Activated CD4-positive, alpha-beta memory T cell treated with anti-CD3 and anti-CD28 coated beads for 36 hours (primary cell): ENCODE measurements around the gene ANKRD10. TPM values are rescaled to one million over a fixed set of nuclear protein-coding genes. Genes with fewer than 3 reads are reported as not detected.

Experiments used
- CTCF ChIA-PET: fragments of 350-600 bp; sonication (Branson Sonifier 250); formaldehyde crosslinking; loops from one replicate; lab custom pipeline; 2021; ENCODE audit warnings: antibody characterized with exemption, inconsistent platforms; lab: Charles Lee
- POLR2A ChIA-PET: fragments of 350-600 bp; sonication (Branson Sonifier 250); formaldehyde crosslinking; loops from one replicate; lab custom pipeline; 2021; ENCODE audit warnings: antibody characterized with exemption; lab: Charles Lee
- DNase-seq: peaks from one replicate; pipeline ENCODE4 v3.0.0-alpha.2; 2020
- H3K27ac Mint-ChIP-seq: one replicate; pipeline ENCODE4 v1.8.0; 2021; ENCODE audit warnings: mixed read lengths
- H3K27me3 Mint-ChIP-seq: one replicate; pipeline ENCODE4 v1.8.0; 2021; ENCODE audit warnings: mixed read lengths
- H3K36me3 Mint-ChIP-seq: one replicate; pipeline ENCODE4 v1.8.0; 2021; ENCODE audit warnings: mixed read lengths
- H3K4me1 Mint-ChIP-seq: one replicate; pipeline ENCODE4 v1.8.0; 2021; ENCODE audit warnings: low read depth, mixed read lengths
- H3K4me3 Mint-ChIP-seq: one replicate; pipeline ENCODE4 v1.8.0; 2021; ENCODE audit warnings: mild to moderate bottlenecking, mixed read lengths
- H3K9me3 Mint-ChIP-seq: one replicate; pipeline ENCODE4 v1.8.0; 2021; ENCODE audit warnings: mixed read lengths
- intact Hi-C: fragments of 100-400 bp; cut with micrococcal nuclease; formaldehyde crosslinking; loops from one replicate; pipeline ENCODE4 v1.15.1; 2023
- total RNA-seq, 2 experiments: library from RNA; stranded (reverse); gene quantifications; one replicate each; pipeline ENCODE4 v1.2.3, GENCODE V29; 2021

The ANKRD10 gene
- total RNA-seq, 2 experiments from 2014 or later: 83.9 to 97.8 TPM

DNA sequence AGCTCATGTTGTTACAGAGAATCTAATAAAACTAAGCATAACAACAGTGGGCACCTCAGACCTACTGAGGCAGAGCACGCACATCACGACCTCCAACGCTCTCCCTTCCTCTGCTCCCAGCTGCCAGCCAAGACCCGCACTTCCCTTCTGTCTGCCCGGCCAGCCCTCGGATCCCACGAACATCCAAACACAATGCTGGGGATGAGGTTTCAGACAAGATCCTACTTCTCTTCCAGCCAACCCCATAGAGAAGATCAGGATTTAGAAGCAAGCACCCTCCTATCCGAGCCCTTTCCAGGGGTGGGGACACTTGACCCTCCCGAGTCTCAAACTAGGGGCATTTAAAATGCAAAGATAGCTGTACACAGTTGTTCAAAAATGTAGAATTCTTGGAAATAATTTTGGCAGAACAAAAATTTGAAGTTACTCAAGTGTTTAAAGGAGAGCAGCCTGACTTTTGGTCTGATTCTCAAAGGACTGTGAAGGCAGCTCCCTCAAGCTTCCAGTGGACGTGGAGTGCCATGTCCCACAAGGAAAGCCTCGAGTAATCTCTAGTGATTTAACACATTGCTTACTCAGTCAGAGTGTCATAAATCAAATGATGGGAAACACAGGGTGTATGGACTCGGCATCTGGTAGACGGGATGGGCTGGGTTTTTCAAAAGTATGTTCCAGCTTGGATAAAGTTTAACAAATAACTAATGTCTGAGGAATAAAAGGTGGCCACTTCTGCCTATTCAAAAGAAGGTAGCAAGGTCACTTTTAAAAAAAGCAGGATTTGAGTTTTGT is 32.8 kb downstream of the ANKRD10 start:
- H3K4me1 Mint-ChIP-seq: peaks cover 7% of the 10 kb centered on the region
- no peak overlapping the region for H3K4me3 Mint-ChIP-seq
- H3K36me3 Mint-ChIP-seq: peaks cover 2% of the 10 kb centered on the region
- CTCF ChIA-PET: interaction anchor here (1.1 to 1.8 kb wide), 2 partner anchors 33 to 186 kb away, joined by 3 to 5 read pairs; partner anchors contain the start of gene ANKRD10
- POLR2A ChIA-PET: interaction anchor here (1.1 kb wide), 1 partner anchor 14 kb away, joined by 4 read pairs; no protein-coding TSS in a partner anchor
- no peaks in the 10 kb centered on the region for H3K27me3 Mint-ChIP-seq
- H3K27ac Mint-ChIP-seq: no peak overlapping the region
- H3K9me3 Mint-ChIP-seq: no peaks in the 10 kb centered on the region
- intact Hi-C loops: no loop called here
- DNase-seq: no peak

DNA sequence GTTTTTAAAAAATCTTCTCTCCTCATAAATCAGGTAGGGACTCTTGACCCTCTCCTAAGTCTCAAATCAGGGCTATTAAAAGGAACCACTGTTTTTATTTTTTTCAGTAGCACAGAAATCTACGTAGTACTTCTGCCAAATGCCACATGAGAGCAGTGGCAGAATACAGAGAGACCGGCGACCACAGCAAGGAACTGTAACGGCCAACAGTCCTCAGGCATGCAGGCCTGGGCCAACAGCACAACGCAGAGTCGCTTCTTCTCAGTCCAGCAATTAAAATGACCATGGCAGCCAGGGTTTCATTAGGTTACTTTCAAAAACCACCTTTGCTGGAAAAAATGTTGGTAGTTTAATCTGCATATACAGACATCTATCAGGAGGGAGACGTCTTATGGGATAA is 34.2 kb downstream of the ANKRD10 start:
- H3K4me3 Mint-ChIP-seq: no peak overlapping the region
- peaks cover 2% of the 10 kb centered on the region for H3K36me3 Mint-ChIP-seq
- CTCF ChIA-PET: no interaction called here
- peaks cover 7% of the 10 kb centered on the region for H3K4me1 Mint-ChIP-seq
- intact Hi-C loops: no loop called here
- no peaks in the 10 kb centered on the region for H3K27me3 Mint-ChIP-seq
- POLR2A ChIA-PET: no interaction called here
- DNase-seq: no peak
- no peaks in the 10 kb centered on the region for H3K9me3 Mint-ChIP-seq
- no peak overlapping the region for H3K27ac Mint-ChIP-seq

DNA sequence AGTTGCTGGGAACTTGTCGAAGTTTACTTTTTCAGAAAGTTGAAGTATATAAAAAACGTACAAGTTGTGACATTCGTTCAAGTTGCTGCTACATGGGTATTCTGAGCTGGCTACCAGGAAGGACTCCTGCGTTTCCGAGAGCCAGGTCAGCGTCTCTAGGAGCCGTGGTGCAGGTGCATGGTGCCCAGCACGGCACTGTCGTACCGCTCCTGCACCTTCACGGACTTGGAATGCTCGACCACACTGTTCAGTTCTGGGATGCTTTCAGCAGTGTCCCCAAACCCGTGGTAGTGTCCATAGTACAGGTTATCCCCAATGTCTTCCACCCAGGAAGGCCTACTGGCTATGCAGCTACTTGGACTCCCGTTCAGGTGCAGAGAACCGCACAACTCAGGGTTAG is 35.4 kb downstream of the ANKRD10 start:
- POLR2A ChIA-PET: no interaction called here
- H3K27ac Mint-ChIP-seq: no peak overlapping the region
- no peak for DNase-seq

DNA sequence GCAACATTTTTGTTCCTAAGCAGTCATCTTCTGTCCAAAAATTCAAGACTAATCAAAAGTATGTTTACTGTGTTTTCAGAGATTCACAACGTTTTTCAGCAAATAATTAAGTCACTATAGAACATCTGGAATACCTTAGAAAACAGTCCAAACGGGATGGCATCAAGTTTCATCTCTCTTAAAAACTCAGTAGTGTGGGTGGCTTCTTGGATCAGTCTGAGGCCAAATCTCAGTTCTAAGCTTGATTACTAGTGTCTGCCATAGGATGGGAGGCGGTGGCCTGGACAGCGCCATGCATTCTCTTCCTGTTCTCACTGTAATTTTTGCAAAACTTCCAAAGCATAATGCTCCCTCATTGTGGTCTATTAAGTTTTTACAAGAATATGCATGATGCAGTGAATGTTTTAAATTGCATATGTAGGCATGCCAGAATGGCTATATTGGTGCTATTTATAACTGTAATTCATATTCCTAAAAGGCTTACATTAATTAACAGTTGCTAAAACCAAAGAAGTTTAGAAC is 37.1 kb downstream of the ANKRD10 start:
- ChIA-PET POLR2A (no interaction called here), CTCF (no interaction called here)
- Mint-ChIP-seq H3K4me3 (no peak overlapping the region), H3K4me1 (peaks cover 6% of the 10 kb centered on the region), H3K27me3 (peaks cover 3% of the 10 kb centered on the region), H3K9me3 (no peaks in the 10 kb centered on the region), H3K36me3 (peaks cover 2% of the 10 kb centered on the region), H3K27ac (no peak overlapping the region)
- intact Hi-C loops: no loop called here
- no peak for DNase-seq

More for the DNA sequence above, 35.4 kb downstream of the ANKRD10 start:
- Mint-ChIP-seq H3K9me3 (no peaks in the 10 kb centered on the region), H3K27me3 (no peaks in the 10 kb centered on the region), H3K4me1 (peaks cover 10% of the 10 kb centered on the region), H3K4me3 (no peak overlapping the region), H3K36me3 (peaks cover 2% of the 10 kb centered on the region)
- intact Hi-C loops: no loop called here
- CTCF ChIA-PET: no interaction called here

DNA sequence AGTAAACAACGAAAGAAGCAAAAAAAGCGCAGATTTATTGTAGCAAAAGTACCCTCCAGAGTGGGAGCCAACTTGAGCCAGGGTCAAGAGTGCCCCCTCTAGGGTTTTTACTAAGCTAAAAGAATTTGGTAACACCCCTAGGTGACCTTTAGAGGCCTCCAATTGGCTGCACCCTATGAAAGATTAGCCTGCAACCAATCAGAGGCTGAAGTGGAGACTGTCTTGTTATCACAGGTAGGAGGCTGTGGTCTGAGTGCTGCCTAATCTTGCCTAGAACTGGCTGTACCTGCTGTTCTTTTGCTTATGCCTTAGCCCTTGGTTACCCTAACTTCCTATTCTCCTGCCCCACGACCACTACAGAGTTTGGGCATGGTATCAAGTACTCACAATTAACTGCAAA is 38.3 kb downstream of the ANKRD10 start:
- H3K4me3 Mint-ChIP-seq: no peak overlapping the region
- POLR2A ChIA-PET: no interaction called here
- DNase-seq: no peak
- H3K4me1 Mint-ChIP-seq: peaks cover 6% of the 10 kb centered on the region
- peaks cover 2% of the 10 kb centered on the region for H3K36me3 Mint-ChIP-seq
- peaks cover 3% of the 10 kb centered on the region for H3K27me3 Mint-ChIP-seq
- H3K27ac Mint-ChIP-seq: no peak overlapping the region
- CTCF ChIA-PET: no interaction called here
- H3K9me3 Mint-ChIP-seq: no peaks in the 10 kb centered on the region
- intact Hi-C loops: no loop called here

DNA sequence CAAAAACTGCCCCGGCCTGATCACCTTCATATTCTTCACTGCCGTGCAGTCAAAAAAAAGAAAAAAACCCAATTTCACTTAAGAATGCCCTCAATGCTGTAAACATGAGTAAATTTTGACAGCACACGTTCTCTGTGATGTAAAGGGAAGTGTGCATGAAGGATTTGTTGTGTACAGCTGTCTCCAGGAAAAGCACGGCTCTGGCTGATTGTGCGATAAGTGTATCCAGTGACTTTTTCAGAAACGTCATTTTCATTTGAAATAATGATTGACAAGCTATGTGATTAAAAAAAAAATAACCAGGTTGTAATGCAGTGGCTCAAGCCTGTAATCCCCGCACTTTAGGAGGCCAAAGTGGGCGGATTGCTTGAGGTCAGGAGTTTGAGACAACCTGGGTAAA is 39.6 kb downstream of the ANKRD10 start:
- ChIA-PET POLR2A (no interaction called here), CTCF (interaction anchor here (0.9 kb wide), 1 partner anchor 40 kb away, joined by 4 read pairs; the partner anchor contains the start of gene ANKRD10)
- Mint-ChIP-seq H3K27me3 (peaks cover 16% of the 10 kb centered on the region), H3K9me3 (no peaks in the 10 kb centered on the region), H3K36me3 (peaks cover 2% of the 10 kb centered on the region), H3K27ac (no peak overlapping the region), H3K4me3 (peak overlapping the region; percentile 44), H3K4me1 (peaks cover 9% of the 10 kb centered on the region)
- intact Hi-C loops: no loop called here
- DNase-seq: no peak

DNA sequence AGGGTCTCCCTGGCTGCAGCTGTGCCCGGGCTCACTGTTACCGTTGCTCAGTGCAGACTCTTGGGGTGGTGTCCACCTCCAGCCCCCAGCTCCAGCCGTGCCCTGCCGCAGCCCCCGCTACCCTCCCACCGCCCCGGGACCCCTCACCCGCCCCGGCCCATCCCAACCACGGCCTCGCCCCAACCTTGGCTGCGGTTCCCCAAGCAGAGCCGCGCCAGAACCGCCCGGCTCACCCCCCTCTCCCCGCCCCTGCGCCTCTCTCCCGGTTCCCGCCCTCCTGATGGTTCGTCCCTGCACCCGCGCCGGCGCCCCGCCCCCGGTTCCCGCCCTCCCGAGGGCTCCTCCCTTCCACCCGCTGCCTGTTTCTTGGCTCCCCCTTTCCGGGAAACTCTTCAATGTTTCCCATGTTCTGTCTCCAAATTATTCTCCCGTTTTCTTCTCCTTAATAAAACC is 40.3 kb downstream of the ANKRD10 start:
- Mint-ChIP-seq H3K27me3 (peaks cover 22% of the 10 kb centered on the region), H3K27ac (no peak overlapping the region), H3K9me3 (no peaks in the 10 kb centered on the region), H3K4me3 (peak overlapping the region; percentile 44), H3K4me1 (peaks cover 16% of the 10 kb centered on the region), H3K36me3 (no peaks in the 10 kb centered on the region)
- POLR2A ChIA-PET: no interaction called here
- DNase-seq: peak; percentile 74
- CTCF ChIA-PET: no interaction called here
- intact Hi-C loops: no loop called here

DNA sequence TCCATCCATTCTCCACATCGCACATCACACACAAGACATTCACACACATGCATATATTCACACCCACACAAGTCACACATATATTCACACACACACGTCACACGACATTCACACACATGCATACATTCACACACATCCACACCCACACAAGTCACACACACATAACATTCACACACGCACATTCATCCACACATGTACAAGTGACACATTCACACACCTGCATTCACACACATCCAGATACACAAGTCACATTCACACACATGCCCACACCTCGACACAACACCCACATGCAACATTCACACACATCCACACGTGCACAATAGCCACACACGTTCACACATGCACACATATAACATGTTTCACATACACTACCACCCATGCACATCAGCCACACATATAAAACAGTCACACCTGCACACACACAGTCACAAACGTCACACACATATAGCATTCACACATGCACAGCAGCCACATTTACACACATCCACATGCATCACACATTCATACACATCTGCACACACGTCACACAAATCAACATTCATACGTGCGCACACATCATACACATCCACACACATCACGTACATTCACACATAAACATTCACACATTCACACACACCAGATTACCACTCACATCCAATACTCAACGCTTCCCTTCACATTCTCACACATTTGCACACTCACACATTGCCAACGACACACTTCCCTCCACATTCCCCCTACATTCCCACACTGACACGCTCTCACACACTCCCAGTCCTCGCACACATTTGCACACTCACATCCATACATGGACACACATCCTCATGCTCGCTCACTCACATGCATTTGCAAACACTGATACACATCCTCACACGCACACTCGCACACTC is 41.0 kb downstream of the ANKRD10 start:
- no peak for DNase-seq
- POLR2A ChIA-PET: no interaction called here
- peaks cover 17% of the 10 kb centered on the region for H3K4me1 Mint-ChIP-seq

DNA sequence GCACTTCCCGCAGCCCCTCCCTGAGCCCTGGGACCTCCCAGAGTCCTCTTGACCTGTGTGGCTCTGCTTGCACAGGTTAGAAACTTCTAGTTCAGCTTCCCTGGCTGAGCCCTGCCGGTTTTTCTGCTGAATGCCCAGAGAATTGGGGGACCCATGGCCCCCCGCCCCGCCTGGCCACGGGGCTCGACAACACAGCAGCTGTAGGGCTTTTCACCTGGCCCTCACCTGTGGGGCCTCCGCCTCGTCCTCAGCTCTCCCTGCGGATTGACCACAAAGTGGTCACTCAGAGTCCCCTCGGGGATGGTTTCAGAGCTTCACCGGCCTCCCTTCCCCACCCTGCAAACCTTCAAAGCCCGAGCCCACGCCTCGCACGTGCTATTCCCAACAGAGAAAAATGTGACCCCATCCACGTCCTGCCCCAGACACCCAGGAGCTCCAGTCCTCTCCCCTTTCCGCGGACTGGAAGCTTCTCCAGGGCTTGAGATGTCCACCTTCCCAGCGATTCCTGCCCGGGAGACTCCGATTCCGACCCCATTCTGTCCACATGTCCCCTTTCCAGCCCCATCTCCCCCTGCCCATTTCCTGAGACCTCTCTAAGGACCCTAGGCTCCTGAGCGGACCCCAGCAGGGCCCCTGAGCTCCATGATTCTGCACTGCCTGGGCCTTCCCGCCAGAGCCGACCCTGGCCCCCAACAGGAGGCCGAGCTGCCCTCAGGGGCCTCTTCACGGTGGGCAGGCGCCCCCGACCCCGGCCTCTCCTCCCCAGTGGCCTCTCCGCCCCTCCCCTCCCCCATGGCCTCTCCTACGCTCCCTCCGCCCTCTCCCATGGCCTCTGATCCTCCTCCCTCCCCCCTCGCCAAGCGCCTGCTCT is 41.9 kb downstream of the ANKRD10 start:
- Mint-ChIP-seq H3K27me3 (peaks cover 31% of the 10 kb centered on the region), H3K4me3 (no peak overlapping the region), H3K27ac (no peak overlapping the region), H3K9me3 (no peaks in the 10 kb centered on the region), H3K36me3 (no peaks in the 10 kb centered on the region), H3K4me1 (peaks cover 17% of the 10 kb centered on the region)
- intact Hi-C loops: no loop called here
- DNase-seq: no peak
- CTCF ChIA-PET: no interaction called here
- POLR2A ChIA-PET: no interaction called here

More for the DNA sequence above, 41.0 kb downstream of the ANKRD10 start:
- CTCF ChIA-PET: no interaction called here
- H3K9me3 Mint-ChIP-seq: no peaks in the 10 kb centered on the region
- H3K27me3 Mint-ChIP-seq: peaks cover 27% of the 10 kb centered on the region
- H3K27ac Mint-ChIP-seq: no peak overlapping the region
- H3K36me3 Mint-ChIP-seq: no peaks in the 10 kb centered on the region
- intact Hi-C loops: no loop called here
- H3K4me3 Mint-ChIP-seq: no peak overlapping the region

DNA sequence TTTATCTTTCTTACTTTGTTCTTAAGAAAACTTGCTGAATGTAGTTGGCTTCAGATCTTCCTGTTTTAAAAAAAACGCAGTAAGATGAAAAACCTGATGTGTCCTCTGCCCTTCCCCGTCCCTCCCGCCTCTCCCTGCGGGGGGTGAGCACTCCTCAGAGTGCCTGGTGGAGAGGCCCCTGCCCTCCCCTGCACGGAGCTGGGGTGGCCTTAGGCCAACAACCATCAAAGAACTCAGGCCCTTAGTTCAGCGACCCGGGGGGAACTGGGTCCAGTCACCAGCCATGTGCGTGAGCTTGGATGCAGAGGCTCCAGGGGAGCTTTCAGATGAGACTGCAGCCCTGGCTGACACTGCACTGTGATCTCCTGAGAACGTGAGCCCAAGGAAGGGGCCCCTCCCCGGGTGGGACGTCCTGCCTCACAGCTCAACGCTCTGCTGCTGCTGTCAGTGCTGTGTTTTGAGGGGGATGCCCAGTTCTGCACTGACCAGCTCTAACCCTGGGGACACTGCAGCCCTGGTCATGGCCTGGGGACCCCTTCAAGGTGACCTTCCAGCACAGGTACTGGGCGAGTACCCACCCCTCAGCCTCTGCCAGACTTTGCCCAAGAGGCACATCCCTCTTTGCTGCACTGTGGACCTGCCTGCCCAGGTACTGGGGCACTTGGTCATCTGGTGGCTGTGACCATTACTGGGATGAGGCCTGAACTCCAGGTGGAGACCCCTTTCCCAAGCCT is 42.7 kb downstream of the ANKRD10 start:
- Mint-ChIP-seq H3K27ac (no peak overlapping the region), H3K4me1 (peaks cover 17% of the 10 kb centered on the region), H3K27me3 (peaks cover 36% of the 10 kb centered on the region), H3K36me3 (no peaks in the 10 kb centered on the region), H3K9me3 (no peaks in the 10 kb centered on the region), H3K4me3 (no peak overlapping the region)
- POLR2A ChIA-PET: no interaction called here
- no peak for DNase-seq
- CTCF ChIA-PET: no interaction called here
- intact Hi-C loops: no loop called here
